Natural killer cell (primary cell): Measurements from ENCODE around the gene NDUFAF5. TPM values are rescaled to one million over a fixed set of nuclear protein-coding genes. Genes with fewer than 3 reads are reported as not detected.

ENCODE experiments used
- ATAC-seq, 3 donors: fragments of 150-1000 bp in 2 of 3; fragments of 200-7000 bp in 1 of 3; cut with Tn5 transposase; 1 replicate in 1 of 3; 2 replicates in 2 of 3; pipeline ENCODE4 v1.10.0; 2021; ENCODE audit warnings: mild to moderate bottlenecking in 2 of 3, moderate library complexity in 2 of 3
- DNase-seq, 2 donors: peaks; one replicate each; pipeline versions ENCODE4 v3.0.0 to v3.0.0-alpha.2; 2013 to 2021; ENCODE audit warnings: mixed read lengths in 1 of 2
- H3K27ac ChIP-seq: one replicate; pipeline ENCODE4 v1.5.1; 2013; ENCODE audit warnings: mild to moderate bottlenecking, low read length
- H3K27me3 ChIP-seq: one replicate; pipeline ENCODE4 v1.6.1; 2013; ENCODE audit warnings: low read length; ENCODE audit not compliant: control insufficient read depth, insufficient read depth
- H3K36me3 ChIP-seq: one replicate; pipeline ENCODE4 v1.6.1; 2013; ENCODE audit warnings: low read length; ENCODE audit not compliant: control insufficient read depth, insufficient read depth
- H3K4me1 ChIP-seq: one replicate; pipeline ENCODE4 v1.6.1; 2013; ENCODE audit warnings: low read length; ENCODE audit not compliant: control insufficient read depth, insufficient read depth
- H3K4me3 ChIP-seq: one replicate; pipeline ENCODE4 v1.5.1; 2013; ENCODE audit warnings: low read length
- H3K9me3 ChIP-seq: one replicate; pipeline ENCODE4 v1.6.1; 2013; ENCODE audit warnings: low read length; ENCODE audit not compliant: control insufficient read depth, insufficient read depth
- H3K27ac Mint-ChIP-seq, 2 donors: one replicate each; pipeline ENCODE4 v1.8.0; 2022; ENCODE audit warnings: mild to moderate bottlenecking in 2 of 2, mixed read lengths in 2 of 2, moderate library complexity in 1 of 2
- H3K27me3 Mint-ChIP-seq, 2 donors: one replicate each; pipeline ENCODE4 v1.8.0; 2022; ENCODE audit warnings: low read depth in 2 of 2, mixed read lengths in 2 of 2
- H3K36me3 Mint-ChIP-seq: one replicate; pipeline ENCODE4 v1.8.0; 2022; ENCODE audit warnings: mixed read lengths
- H3K4me1 Mint-ChIP-seq, 2 donors: one replicate each; pipeline ENCODE4 v1.8.0; 2022; ENCODE audit warnings: mixed read lengths in 2 of 2
- H3K4me3 Mint-ChIP-seq: one replicate; pipeline ENCODE4 v1.8.0; 2022; ENCODE audit warnings: mild to moderate bottlenecking, moderate library complexity, mixed read lengths
- H3K9me3 Mint-ChIP-seq, 2 donors: one replicate each; pipeline ENCODE4 v1.8.0; 2022; ENCODE audit warnings: mixed read lengths in 2 of 2
- CTCF ChIP-seq: fragments of 200-600 bp; IDR thresholded peaks from one replicate; pipeline ENCODE4 v1.8.0; 2022; ENCODE audit warnings: antibody characterized with exemption
- WGBS: methylation state at CpG from one replicate; pipeline ENCODE4 v1.1.7; 2013; ENCODE audit warnings: missing lambda C conversion rate; ENCODE audit not compliant: insufficient coverage; 5-methylcytosine and 5-hydroxymethylcytosine counted together
- intact Hi-C: fragments of 100-400 bp; cut with micrococcal nuclease; formaldehyde crosslinking; loops from one replicate; pipeline ENCODE4 v1.14.2; 2022
- total RNA-seq, 4 donors: library from RNA; stranded (reverse); fragments of 120-200 nt in 1 of 4; gene quantifications; one replicate each; pipeline versions ENCODE4 v1.2.3 to v1.2.4, GENCODE V29; 2013 to 2022

Gene NDUFAF5
- total RNA-seq, 3 donors from 2014 or later (not counting 1 experiment from before 2014, with no cell fraction given), result 63.4 to 75.9 (median 63.7) TPM

GRCh38 chr20:13817342-13817741, 32.5 kb downstream of the NDUFAF5 start:
- Histone ChIP-seq H3K4me1 (no peaks in the 10 kb centered on the region), H3K9me3 (no peaks in the 10 kb centered on the region), H3K4me3 (no peak overlapping the region), H3K27me3 (no peaks in the 10 kb centered on the region), H3K27ac (no peak overlapping the region), H3K36me3 (peaks cover 42% of the 10 kb centered on the region)
- H3K27ac Mint-ChIP-seq, result no peak overlapping the region
- no peaks in the 10 kb centered on the region for H3K4me1 Mint-ChIP-seq
- H3K27me3 Mint-ChIP-seq, result no peaks in the 10 kb centered on the region
- no peak for TF ChIP-seq CTCF
- no peak overlapping the region for H3K4me3 Mint-ChIP-seq
- H3K9me3 Mint-ChIP-seq, result no peaks in the 10 kb centered on the region
- peaks cover 17% of the 10 kb centered on the region for H3K36me3 Mint-ChIP-seq
- ATAC-seq, result no peak
- no peak for DNase-seq
- intact Hi-C loops, result no loop called here

- H3K9me3 Mint-ChIP-seq, result no peaks in the 10 kb centered on the region
- peak; percentile 74 for TF ChIP-seq CTCF
- H3K4me1 Mint-ChIP-seq, result peaks cover 0 to 5% of the 10 kb centered on the region in 2 donors
- Histone ChIP-seq H3K27me3 (no peaks in the 10 kb centered on the region), H3K9me3 (no peaks in the 10 kb centered on the region), H3K27ac (no peak overlapping the region), H3K4me1 (no peaks in the 10 kb centered on the region), H3K36me3 (peaks cover 19% of the 10 kb centered on the region), H3K4me3 (no peak overlapping the region)
- peak in 2 of 3 donors; percentile 49 to 64 for ATAC-seq
- intact Hi-C loops, result loop anchor here (2.0 kb wide), 1 partner anchor 235 kb away; no protein-coding TSS in a partner anchor
- no peaks in the 10 kb centered on the region for H3K27me3 Mint-ChIP-seq
- peaks cover 9% of the 10 kb centered on the region for H3K36me3 Mint-ChIP-seq
- 57% methylated on average over 5 of the region's 5 CpGs for WGBS
- H3K27ac Mint-ChIP-seq, result no peak overlapping the region
- H3K4me3 Mint-ChIP-seq, result no peak overlapping the region
- DNase-seq, result peak in 1 of 2 donors; percentile 60
Observed at GRCh38 chr20:13819885-13820645, 35.2 kb downstream of the NDUFAF5 start.

- no peak overlapping the region for H3K4me3 ChIP-seq
- H3K36me3 Mint-ChIP-seq, result peaks cover 9% of the 10 kb centered on the region
- no peaks in the 10 kb centered on the region for H3K4me1 ChIP-seq
- H3K27ac Mint-ChIP-seq, result no peak overlapping the region
- DNase-seq (no peak), ATAC-seq (no peak)
- no peaks in the 10 kb centered on the region for H3K9me3 ChIP-seq
- no peak overlapping the region for H3K4me3 Mint-ChIP-seq
- H3K27me3 Mint-ChIP-seq, result peaks cover 0 to 3% of the 10 kb centered on the region in 2 donors
- H3K4me1 Mint-ChIP-seq, result peaks cover 0 to 5% of the 10 kb centered on the region in 2 donors
- no peaks in the 10 kb centered on the region for H3K27me3 ChIP-seq
- intact Hi-C loops, result loop anchor here (2.0 kb wide), 1 partner anchor 233 kb away; no protein-coding TSS in a partner anchor
- no peaks in the 10 kb centered on the region for H3K9me3 Mint-ChIP-seq
- no peak overlapping the region for H3K27ac ChIP-seq
- no peak for TF ChIP-seq CTCF
- 98% methylated on average over 7 of the region's 7 CpGs for WGBS
- peaks cover 12% of the 10 kb centered on the region for H3K36me3 ChIP-seq
Observed at GRCh38 chr20:13821876-13822275, 37.0 kb downstream of the NDUFAF5 start.
